ENCODE measurements around the gene RGS5.

The RGS5 gene

GRCh38 chr1:163141556-163141955, 61.2 kb downstream of the RGS5 start:
- DNase-seq, result no peak

- DNase-seq, result no peak
These were observed 65.0 kb downstream of the RGS5 start for GRCh38 chr1:163137556-163138265.

- no peak for DNase-seq
These were observed 70.7 kb downstream of the RGS5 start for GRCh38 chr1:163131981-163132380.

- no peak for DNase-seq
These were observed 72.4 kb downstream of the RGS5 start for GRCh38 chr1:163130225-163130856.

- no peak for DNase-seq
These were observed 74.4 kb downstream of the RGS5 start for GRCh38 chr1:163128282-163128681.

- no peak for DNase-seq
These were observed 77.9 kb downstream of the RGS5 start for GRCh38 chr1:163124812-163125211.

- no peak for DNase-seq
These were observed 82.3 kb downstream of the RGS5 start for GRCh38 chr1:163120372-163120771.

- no peak for DNase-seq
These were observed 83.0 kb downstream of the RGS5 start for GRCh38 chr1:163119707-163120106.

GRCh38 chr1:163115887-163116286, 86.8 kb downstream of the RGS5 start:
- no peak for DNase-seq

GRCh38 chr1:163107655-163108054, 95.1 kb downstream of the RGS5 start:
- DNase-seq, result no peak

- no peak for DNase-seq
These were observed 96.2 kb downstream of the RGS5 start for GRCh38 chr1:163106364-163106987.

GRCh38 chr1:163104385-163105099, 98.2 kb downstream of the RGS5 start:
- no peak for DNase-seq

- no peak for DNase-seq
These were observed 100.1 kb downstream of the RGS5 start for GRCh38 chr1:163102590-163102989.

- no peak for DNase-seq
These were observed 107.5 kb downstream of the RGS5 start for GRCh38 chr1:163095213-163095612.

GRCh38 chr1:163094589-163094988, 108.1 kb downstream of the RGS5 start:
- DNase-seq, result no peak

GRCh38 chr1:163094182-163094581, 108.5 kb downstream of the RGS5 start:
- no peak for DNase-seq

- DNase-seq, result no peak
These were observed 109.1 kb downstream of the RGS5 start for GRCh38 chr1:163093579-163093978.

GRCh38 chr1:163093169-163093568, 109.5 kb downstream of the RGS5 start:
- DNase-seq, result no peak

Data from activated CD4-positive, alpha-beta T cell treated with anti-CD3 and anti-CD28 coated beads, Interleukin-2, amount 50 U/mL, for 48 hours (primary cell).